NOMO-1 treated with dmso at 0.1 percent for 144 hours (cell line): ENCODE data around the gene DNAJC11.
"Not testable (repeated sequence)": the region's sequence is repeated elsewhere in the genome, so short reads cannot be mapped to it uniquely, and the experiment has no call there.

ENCODE experiments used
- DNase-seq: peaks from one replicate; lab custom pipeline; 2025; ENCODE audit not compliant: unreplicated experiment; lab: John Stamatoyannopoulos, UW

Gene DNAJC11

GRCh38 chr1:6701437-6702153 lies at the start of gene DNAJC11:
TSS of gene DNAJC11 (minus strand) at chr1:6701816. CDS start at chr1:6701800, 16 bp downstream.
- peak; percentile 84 for DNase-seq

GRCh38 chr1:6750490-6750889 lies 48.9 kb upstream of the DNAJC11 start:
- DNase-seq = no peak

- no peak for DNase-seq
Measured at GRCh38 chr1:6747674-6748073, 46.1 kb upstream of the DNAJC11 start.

- no peak for DNase-seq
Measured at GRCh38 chr1:6745073-6745472, 43.5 kb upstream of the DNAJC11 start.

- peak; percentile 83 for DNase-seq
Measured at GRCh38 chr1:6743189-6744101, 41.8 kb upstream of the DNAJC11 start.

GRCh38 chr1:6742676-6743188 lies 41.1 kb upstream of the DNAJC11 start:
- DNase-seq = not testable (repeated sequence)

- no peak for DNase-seq
Measured at GRCh38 chr1:6738987-6739676, 37.5 kb upstream of the DNAJC11 start.

- DNase-seq = no peak
Measured at GRCh38 chr1:6732942-6733341, 31.3 kb upstream of the DNAJC11 start.

GRCh38 chr1:6731905-6732304 lies 30.3 kb upstream of the DNAJC11 start:
- no peak for DNase-seq

- DNase-seq = no peak
Measured at GRCh38 chr1:6730880-6731279, 29.3 kb upstream of the DNAJC11 start.

GRCh38 chr1:6730473-6730872 lies 28.9 kb upstream of the DNAJC11 start:
- no peak for DNase-seq

- DNase-seq = peak; percentile 44
Measured at GRCh38 chr1:6727535-6727934, 25.9 kb upstream of the DNAJC11 start.

- no peak for DNase-seq
Measured at GRCh38 chr1:6726253-6726652, 24.6 kb upstream of the DNAJC11 start.

GRCh38 chr1:6724517-6725141 lies 23.0 kb upstream of the DNAJC11 start:
- no peak for DNase-seq

GRCh38 chr1:6723621-6724428 lies 22.2 kb upstream of the DNAJC11 start:
- no peak for DNase-seq

- no peak for DNase-seq
Measured at GRCh38 chr1:6711174-6711573, 9.6 kb upstream of the DNAJC11 start.

- DNase-seq = no peak
Measured at GRCh38 chr1:6704746-6705145, 3.1 kb upstream of the DNAJC11 start.

- DNase-seq = no peak
Measured at GRCh38 chr1:6703016-6703415, 1.4 kb upstream of the DNAJC11 start.

GRCh38 chr1:6700853-6701436 lies 671 bp downstream of the DNAJC11 start:
- no peak for DNase-seq

GRCh38 chr1:6699915-6700314 lies 1.7 kb downstream of the DNAJC11 start:
- not testable (repeated sequence) for DNase-seq
